GM12873 (cell line): ENCODE data around the gene RALY.

Experiments used
- CTCF ChIP-seq: IDR thresholded peaks from 2 replicates; pipeline ENCODE4 v1.5.1; 2012; ENCODE audit warnings: low read depth, mild to moderate bottlenecking, moderate library complexity, low read length, control low read depth; ENCODE audit not compliant: insufficient read depth; ENCODE audit errors: missing control alignments

RALY gene

DNA sequence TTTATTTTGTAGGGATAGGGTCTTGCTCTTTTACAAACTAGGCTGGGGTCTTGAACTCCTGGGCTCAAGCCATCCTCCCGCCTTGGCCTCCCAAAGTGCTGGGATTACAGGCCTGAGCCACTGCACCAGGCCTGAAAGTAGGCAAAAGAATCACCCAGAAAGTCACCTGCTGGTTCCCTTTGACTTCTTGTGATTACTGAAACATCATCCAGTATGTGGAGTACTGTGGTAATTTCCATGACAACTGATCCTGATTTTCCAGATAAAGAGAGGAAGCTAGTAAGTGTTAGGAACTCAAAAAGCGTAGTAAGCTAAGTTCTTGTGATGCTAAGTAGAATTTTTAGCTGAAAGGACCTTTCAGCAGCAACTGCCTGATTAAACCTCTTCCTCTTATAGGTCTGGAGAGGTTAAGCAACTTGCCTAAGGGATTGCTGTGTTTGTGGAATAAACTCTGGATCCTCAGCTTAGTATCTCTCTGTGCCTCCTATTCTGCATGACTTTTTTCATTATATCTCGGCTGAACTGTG is 16.8 kb downstream of the RALY start:
- no peak for TF ChIP-seq CTCF

DNA sequence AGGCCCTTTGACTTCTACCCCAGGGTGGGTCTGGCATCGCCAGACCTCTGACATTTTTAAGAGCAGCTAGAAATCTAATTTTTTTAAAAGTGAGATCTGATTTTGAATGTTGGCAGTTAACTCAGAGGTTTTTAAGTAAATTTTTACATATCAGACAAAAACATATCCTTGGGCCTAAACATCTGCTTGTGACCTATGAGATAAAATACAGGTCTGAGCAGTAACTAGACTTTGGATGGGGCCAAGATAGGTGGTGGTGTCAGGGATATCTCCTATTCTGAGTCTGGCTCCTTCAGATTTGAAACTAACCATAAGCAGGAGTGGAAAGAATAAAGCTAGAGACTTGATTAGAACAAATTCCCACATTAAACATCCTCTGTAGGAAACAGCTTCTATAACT is 17.6 kb downstream of the RALY start:
- no peak for TF ChIP-seq CTCF

DNA sequence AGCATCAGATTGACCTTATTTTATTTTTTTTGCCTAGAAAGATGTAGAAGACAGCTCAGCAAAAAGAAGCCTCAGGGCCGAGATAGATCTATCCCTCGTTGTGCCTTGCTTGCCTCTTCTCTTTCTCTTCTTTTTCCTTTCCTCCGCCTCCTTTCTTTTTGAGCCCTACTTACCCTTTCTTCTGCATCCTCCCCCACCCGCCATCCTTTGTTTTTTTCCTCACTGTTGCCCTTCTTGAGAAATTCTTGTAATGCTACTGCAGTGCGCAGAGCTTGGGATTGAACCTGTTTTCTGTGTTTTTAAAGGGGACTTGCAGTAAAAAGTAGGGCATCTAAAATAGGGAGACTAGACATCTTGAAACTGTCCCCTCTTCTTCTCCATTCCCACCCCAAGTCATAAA is 18.6 kb downstream of the RALY start:
- no peak for TF ChIP-seq CTCF

GRCh38 chr20:34012735-34013134 is 19.0 kb downstream of the RALY start:
- no peak for TF ChIP-seq CTCF

DNA sequence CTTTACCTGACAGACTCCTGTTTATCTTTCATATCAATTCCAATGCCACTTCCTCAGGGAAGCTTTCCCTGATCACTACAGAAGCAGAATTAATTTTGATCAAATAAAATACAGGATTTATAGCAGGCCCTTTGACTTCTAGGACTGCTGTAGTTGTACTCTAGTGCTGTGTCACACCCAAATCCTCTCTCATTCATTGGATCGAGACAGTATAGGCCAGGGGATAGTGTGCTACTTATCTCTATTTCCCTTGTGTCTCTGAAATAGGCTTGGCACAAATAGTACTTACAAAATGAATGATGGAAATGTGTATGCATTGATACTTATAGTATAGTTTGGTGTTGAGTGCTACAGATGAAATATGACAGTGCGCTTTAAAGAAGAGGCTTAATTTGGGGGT is 19.8 kb downstream of the RALY start:
- no peak for TF ChIP-seq CTCF

DNA sequence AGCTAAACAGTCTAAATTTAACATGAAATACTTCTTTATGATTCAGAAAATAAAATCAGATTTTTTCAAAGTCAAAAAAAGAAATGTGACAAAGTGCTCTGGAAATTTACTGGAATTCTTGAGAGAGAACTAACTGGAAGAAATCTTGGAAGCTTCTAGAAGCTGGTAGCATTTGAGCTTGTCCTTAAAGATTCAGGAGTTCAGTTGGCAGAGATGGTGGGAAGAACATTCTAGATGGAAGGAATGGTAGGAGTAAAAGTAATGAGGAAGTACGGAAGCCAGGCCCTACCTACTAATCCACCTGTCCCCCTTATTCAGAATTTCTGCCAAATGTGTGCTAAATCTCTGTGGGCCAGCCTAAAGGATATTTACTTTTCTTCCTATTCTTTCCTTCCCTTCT is 21.2 kb downstream of the RALY start:
- no peak for TF ChIP-seq CTCF

GRCh38 chr20:34015401-34016335 is 22.0 kb downstream of the RALY start:
- no peak for TF ChIP-seq CTCF
